ENCODE data around the gene MYCBPAP.

Gene MYCBPAP

DNA sequence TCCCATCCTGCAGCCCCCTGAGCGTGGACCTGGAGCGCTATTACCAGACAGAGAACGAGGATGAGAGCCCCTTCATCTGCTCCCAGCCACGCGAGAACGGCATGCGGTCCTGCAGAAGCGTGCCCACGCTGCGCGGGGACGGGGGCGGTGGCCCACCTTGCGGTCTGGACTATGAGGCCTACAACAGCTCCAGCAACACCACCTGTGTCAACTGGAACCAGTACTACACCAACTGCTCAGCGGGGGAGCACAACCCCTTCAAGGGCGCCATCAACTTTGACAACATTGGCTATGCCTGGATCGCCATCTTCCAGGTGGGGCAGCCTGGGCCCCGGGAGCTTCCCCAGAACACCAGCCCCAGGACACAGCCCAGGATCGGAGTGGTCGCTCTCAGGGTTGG is 64.3 kb downstream of the MYCBPAP start:
- no peak for DNase-seq (ENCODE audit: low spot score)

DNA sequence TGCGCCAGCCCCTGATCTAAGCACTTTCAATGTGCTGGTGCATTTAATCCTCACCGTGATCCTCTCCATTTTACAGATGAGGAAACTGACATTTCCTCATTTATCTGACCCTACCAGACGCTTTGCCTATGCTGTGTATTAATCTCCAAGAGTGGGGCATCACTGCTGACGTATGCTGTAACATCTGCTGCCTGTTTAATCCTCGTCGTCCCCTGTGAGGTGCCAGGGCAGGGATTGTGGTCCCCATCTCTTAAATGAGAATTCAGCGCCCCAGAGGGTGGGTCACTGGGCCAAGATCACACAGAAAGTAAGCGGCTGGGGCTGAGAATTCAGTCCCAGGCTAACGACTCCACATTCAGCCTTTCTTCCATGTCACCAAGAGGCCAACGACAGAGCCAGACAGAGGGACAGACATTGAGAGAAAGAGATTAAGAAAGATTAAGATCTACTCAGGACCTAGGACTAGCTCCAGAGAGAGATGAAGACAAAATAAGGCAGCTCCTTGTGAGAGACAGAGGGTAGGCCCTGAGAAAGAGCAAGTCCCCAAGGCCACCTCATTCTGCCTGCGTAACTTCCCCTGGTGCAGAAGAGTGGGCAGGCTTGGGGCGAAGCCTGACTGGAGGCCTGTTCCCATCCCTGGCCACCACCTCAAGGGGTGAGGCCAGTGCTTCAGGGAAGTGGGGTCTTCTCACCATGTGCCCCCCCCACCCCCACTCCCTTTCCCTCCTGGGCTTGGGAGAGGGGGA is 65.8 kb downstream of the MYCBPAP start:
- DNase-seq (ENCODE audit: low spot score), result no peak

DNA sequence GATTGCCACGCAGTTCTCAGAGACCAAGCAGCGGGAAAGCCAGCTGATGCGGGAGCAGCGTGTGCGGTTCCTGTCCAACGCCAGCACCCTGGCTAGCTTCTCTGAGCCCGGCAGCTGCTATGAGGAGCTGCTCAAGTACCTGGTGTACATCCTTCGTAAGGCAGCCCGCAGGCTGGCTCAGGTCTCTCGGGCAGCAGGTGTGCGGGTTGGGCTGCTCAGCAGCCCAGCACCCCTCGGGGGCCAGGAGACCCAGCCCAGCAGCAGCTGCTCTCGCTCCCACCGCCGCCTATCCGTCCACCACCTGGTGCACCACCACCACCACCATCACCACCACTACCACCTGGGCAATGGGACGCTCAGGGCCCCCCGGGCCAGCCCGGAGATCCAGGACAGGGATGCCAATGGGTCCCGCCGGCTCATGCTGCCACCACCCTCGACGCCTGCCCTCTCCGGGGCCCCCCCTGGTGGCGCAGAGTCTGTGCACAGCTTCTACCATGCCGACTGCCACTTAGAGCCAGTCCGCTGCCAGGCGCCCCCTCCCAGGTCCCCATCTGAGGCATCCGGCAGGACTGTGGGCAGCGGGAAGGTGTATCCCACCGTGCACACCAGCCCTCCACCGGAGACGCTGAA is 67.5 kb downstream of the MYCBPAP start:
- no peak for DNase-seq (ENCODE audit: low spot score)

DNA sequence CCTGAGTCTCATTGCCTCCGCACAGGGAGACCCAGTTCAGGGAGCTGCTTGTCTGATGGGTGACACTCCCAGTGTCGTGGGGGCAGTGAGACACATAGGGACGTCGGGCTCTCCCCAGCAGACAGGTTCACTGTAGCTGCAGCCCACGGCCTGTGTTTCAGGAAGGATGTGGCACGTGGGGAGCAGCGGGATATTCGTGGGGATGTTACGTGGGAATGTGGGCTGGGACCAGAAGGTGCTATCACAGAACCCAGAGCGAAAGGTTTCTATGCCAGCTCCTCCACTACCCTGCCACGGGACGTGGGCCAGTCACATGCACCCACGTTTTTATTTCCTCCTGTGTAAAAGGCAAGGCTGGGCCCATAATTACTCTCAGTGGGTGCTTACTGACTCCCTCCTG is 68.6 kb downstream of the MYCBPAP start:
- no peak for DNase-seq (ENCODE audit: low spot score)

DNA sequence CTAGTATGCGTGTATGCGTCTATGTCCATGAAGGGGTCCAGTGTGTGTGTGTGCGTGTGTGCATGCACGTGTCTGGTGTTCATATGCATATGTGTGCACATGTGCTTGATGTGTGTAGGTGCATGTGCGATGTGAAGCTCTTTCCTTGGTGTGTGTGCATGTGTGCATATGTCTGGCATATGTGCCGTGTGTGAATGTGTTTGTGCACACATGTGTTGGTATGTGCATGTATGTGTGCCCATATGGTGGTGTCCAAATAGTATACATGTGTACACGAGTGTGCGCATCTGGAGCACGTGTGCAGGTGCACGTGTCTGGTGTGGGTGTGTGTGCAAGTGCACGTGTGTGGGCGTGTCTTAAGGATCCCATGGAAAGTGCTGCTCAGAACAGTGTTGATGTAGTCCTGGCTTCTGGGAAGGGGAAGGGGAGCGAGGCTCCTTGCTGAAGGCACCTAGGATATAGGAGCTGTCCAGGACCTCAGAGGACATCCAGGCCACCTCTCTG is 69.3 kb downstream of the MYCBPAP start:
- no peak for DNase-seq (ENCODE audit: low spot score)

DNA sequence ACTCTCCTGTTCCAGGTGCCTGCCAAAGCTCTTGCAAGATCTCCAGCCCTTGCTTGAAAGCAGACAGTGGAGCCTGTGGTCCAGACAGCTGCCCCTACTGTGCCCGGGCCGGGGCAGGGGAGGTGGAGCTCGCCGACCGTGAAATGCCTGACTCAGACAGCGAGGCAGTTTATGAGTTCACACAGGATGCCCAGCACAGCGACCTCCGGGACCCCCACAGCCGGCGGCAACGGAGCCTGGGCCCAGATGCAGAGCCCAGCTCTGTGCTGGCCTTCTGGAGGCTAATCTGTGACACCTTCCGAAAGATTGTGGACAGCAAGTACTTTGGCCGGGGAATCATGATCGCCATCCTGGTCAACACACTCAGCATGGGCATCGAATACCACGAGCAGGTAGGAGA is 69.9 kb downstream of the MYCBPAP start:
- no peak for DNase-seq (ENCODE audit: low spot score)

DNA sequence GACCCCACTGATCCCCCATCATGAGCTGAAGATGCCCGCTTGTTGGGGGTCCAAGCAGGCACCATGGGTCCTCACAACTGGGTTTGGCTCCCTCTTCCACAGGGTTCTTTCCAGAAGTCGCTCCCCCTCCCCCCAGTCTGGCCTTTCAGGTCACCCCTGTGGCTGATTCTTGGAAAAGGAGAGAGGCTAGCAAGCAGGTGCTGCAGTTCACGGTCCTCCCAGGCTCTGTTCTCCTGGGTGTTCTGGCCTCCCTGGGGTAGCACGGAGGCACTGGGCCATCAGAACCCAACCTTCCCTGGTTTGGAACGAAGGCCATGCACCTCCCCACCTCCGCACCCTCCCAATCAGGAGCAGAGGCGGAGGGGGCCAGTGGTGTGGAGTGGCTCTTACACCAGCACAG is 71.2 kb downstream of the MYCBPAP start:
- no peak for DNase-seq (ENCODE audit: low spot score)

DNA sequence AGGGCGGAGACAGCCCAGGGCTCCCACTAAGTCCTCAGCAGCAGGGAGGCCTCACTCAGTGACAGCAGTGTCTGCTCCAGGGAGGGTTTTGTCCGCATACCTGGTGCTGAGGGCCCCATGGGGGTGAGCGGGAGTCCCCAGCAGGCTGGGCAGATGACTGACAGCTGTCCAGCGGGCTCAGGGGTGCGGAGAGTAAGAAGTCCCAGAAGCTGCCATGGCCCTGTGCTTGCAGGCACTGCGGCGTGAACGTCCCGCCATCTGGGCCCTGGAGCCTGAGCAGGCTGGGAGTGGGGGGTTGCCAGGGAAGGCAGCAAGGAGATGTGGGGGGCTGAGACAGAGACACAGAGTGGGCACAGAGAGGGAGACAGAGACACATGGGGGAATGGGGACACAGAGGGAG is 72.4 kb downstream of the MYCBPAP start:
- DNase-seq (ENCODE audit: low spot score), result no peak
